Effector CD4-positive, alpha-beta T cell (primary cell): ENCODE measurements around the gene CALCR.

Source experiments
- DNase-seq: peaks from one replicate; pipeline ENCODE4 v3.0.0-alpha.2; 2020

The CALCR gene

GRCh38 chr7:93442478-93443224 is 131.9 kb downstream of the CALCR start:
- peak; percentile 10 for DNase-seq

GRCh38 chr7:93435791-93436190 is 138.7 kb downstream of the CALCR start:
- DNase-seq: no peak

GRCh38 chr7:93432130-93432529 is 142.4 kb downstream of the CALCR start:
- DNase-seq: no peak

GRCh38 chr7:93430917-93431588 is 143.5 kb downstream of the CALCR start:
- DNase-seq: no peak

- DNase-seq: no peak
These were observed 145.0 kb downstream of the CALCR start for GRCh38 chr7:93429563-93429962.

- DNase-seq: no peak
These were observed 147.4 kb downstream of the CALCR start for GRCh38 chr7:93427107-93427506.

- DNase-seq: no peak
These were observed 148.3 kb downstream of the CALCR start for GRCh38 chr7:93426155-93426696.

GRCh38 chr7:93414574-93414973 is 159.9 kb downstream of the CALCR start:
- no peak for DNase-seq

GRCh38 chr7:93409324-93409723 is 165.2 kb downstream of the CALCR start:
- no peak for DNase-seq

GRCh38 chr7:93407239-93407638 is 167.3 kb downstream of the CALCR start:
- no peak for DNase-seq

- no peak for DNase-seq
These were observed 171.6 kb downstream of the CALCR start for GRCh38 chr7:93402944-93403343.

- DNase-seq: no peak
These were observed 174.9 kb downstream of the CALCR start for GRCh38 chr7:93399642-93400041.

- DNase-seq: no peak
These were observed 181.5 kb downstream of the CALCR start for GRCh38 chr7:93392984-93393383.

- no peak for DNase-seq
These were observed 183.9 kb downstream of the CALCR start for GRCh38 chr7:93390660-93391059.

- no peak for DNase-seq
These were observed 192.2 kb downstream of the CALCR start for GRCh38 chr7:93382362-93382761.

GRCh38 chr7:93378131-93378760 is 196.3 kb downstream of the CALCR start:
- DNase-seq: no peak

GRCh38 chr7:93375603-93376002 is 198.9 kb downstream of the CALCR start:
- DNase-seq: no peak
